ENCODE measurements around the gene CADPS2.

DNA sequence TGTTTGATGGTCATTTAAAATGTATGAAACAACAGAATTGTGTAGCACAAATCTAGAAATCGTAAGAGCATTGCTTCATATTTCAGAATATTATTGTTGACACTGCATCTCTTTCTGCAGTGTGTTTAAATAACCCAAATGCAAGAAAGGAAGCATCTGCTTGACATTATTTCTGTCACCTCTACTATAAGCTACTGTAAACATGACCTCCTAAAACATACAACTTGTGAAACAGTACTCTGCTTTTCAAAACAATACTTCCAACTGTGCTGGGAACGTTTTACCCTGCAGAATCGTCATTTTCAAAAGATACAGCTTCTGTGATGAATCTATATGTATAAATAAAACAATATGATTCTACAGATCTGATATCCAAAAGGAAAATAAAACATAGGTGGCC is 269.3 kb downstream of the CADPS2 start:
- no peak for TF ChIP-seq POLR2AphosphoS5 (IDR thresholded peaks at IDR 0.05; ENCODE audit: low read depth, low read length)
- no peak for TF ChIP-seq POLR2A (IDR thresholded peaks at IDR 0.05; ENCODE audit: low read depth, low read length)
